ENCODE measurements around the gene NEO1.

NEO1 gene

GRCh38 chr15:73021139-73021621 lies 31.1 kb upstream of the NEO1 start:
- H3K4me3 ChIP-seq (ENCODE audit: low read depth, low read length), result no peak overlapping the region
- no peak for TF ChIP-seq CTCF (IDR thresholded peaks at IDR 0.05; ENCODE audit: control insufficient read depth, extremely low read depth, insufficient read depth)
- no peak for DNase-seq (ENCODE audit: low read depth)

GRCh38 chr15:73022161-73022560 lies 30.1 kb upstream of the NEO1 start:
- no peak for TF ChIP-seq CTCF (IDR thresholded peaks at IDR 0.05; ENCODE audit: control insufficient read depth, extremely low read depth, insufficient read depth)
- no peak for DNase-seq (ENCODE audit: low read depth)
- H3K4me3 ChIP-seq (ENCODE audit: low read depth, low read length), result no peak overlapping the region

- no peak for DNase-seq (ENCODE audit: low read depth)
- TF ChIP-seq CTCF (IDR thresholded peaks at IDR 0.05; ENCODE audit: control insufficient read depth, extremely low read depth, insufficient read depth), result no peak
Measured at GRCh38 chr15:73023071-73023470, 29.2 kb upstream of the NEO1 start.

GRCh38 chr15:73024168-73024567 lies 28.1 kb upstream of the NEO1 start:
- TF ChIP-seq CTCF (IDR thresholded peaks at IDR 0.05; ENCODE audit: control insufficient read depth, extremely low read depth, insufficient read depth), result no peak
- no peak overlapping the region for H3K4me3 ChIP-seq (ENCODE audit: low read depth, low read length)
- DNase-seq (ENCODE audit: low read depth), result no peak

More at GRCh38 chr15:73023071-73023470, 29.2 kb upstream of the NEO1 start:
- no peak overlapping the region for H3K4me3 ChIP-seq (ENCODE audit: low read depth, low read length)

- no peak for DNase-seq (ENCODE audit: low read depth)
- no peak for TF ChIP-seq CTCF (IDR thresholded peaks at IDR 0.05; ENCODE audit: control insufficient read depth, extremely low read depth, insufficient read depth)
- H3K4me3 ChIP-seq (ENCODE audit: low read depth, low read length), result no peak overlapping the region
Measured at GRCh38 chr15:73026511-73027054, 25.7 kb upstream of the NEO1 start.

- no peak overlapping the region for H3K4me3 ChIP-seq (ENCODE audit: low read depth, low read length)
- no peak for TF ChIP-seq CTCF (IDR thresholded peaks at IDR 0.05; ENCODE audit: control insufficient read depth, extremely low read depth, insufficient read depth)
- no peak for DNase-seq (ENCODE audit: low read depth)
Measured at GRCh38 chr15:73028031-73028430, 24.2 kb upstream of the NEO1 start.

- TF ChIP-seq CTCF (IDR thresholded peaks at IDR 0.05; ENCODE audit: control insufficient read depth, extremely low read depth, insufficient read depth), result no peak
- no peak overlapping the region for H3K4me3 ChIP-seq (ENCODE audit: low read depth, low read length)
- no peak for DNase-seq (ENCODE audit: low read depth)
Measured at GRCh38 chr15:73028831-73029451, 23.3 kb upstream of the NEO1 start.

Data from LNCaP clone FGC (cell line).